Testis (tissue), 3 donors: ENCODE data around the gene FFAR4. TPM values are rescaled to one million over a fixed set of nuclear protein-coding genes. Genes with fewer than 3 reads are reported as not detected.

ENCODE experiments used
- DNase-seq: peaks from one replicate; pipeline ENCODE4 v3.0.0-alpha.2; 2019
- H3K27ac ChIP-seq, 2 donors: fragments of 200-600 bp; sonication (generic); one replicate each; pipeline ENCODE4 v1.5.1; 2019
- H3K27me3 ChIP-seq: fragments of 200-600 bp; sonication (generic); one replicate; pipeline ENCODE4 v1.5.1; 2019
- H3K36me3 ChIP-seq: fragments of 200-600 bp; sonication (generic); one replicate; pipeline ENCODE4 v1.5.1; 2017; ENCODE audit warnings: low read depth; ENCODE audit errors: missing control alignments
- H3K4me1 ChIP-seq: fragments of 200-600 bp; sonication (generic); one replicate; pipeline ENCODE4 v1.5.1; 2019
- H3K4me3 ChIP-seq, 2 donors: fragments of 200-600 bp; sonication (generic); one replicate each; pipeline ENCODE4 v1.5.1; 2017 to 2019
- H3K9me3 ChIP-seq: fragments of 200-600 bp; sonication (generic); one replicate; pipeline ENCODE4 v1.5.1; 2017
- CTCF ChIP-seq, 3 experiments: fragments of 450-650 bp in 2 of 3; fragments of 200-600 bp in 1 of 3; sonication (generic) in 1 of 3; IDR thresholded peaks; one replicate each; pipeline ENCODE4 v1.5.1; 2016 to 2019; ENCODE audit warnings: antibody characterized with exemption in 3 of 3, mild to moderate bottlenecking in 2 of 3, moderate library complexity in 1 of 3
- POLR2A ChIP-seq: fragments of 450-650 bp; IDR thresholded peaks from one replicate; pipeline ENCODE4 v1.6.1; 2017; ENCODE audit warnings: antibody characterized with exemption, mild to moderate bottlenecking, moderate library complexity
- WGBS, 2 donors: methylation state at CpG; one replicate each; pipeline ENCODE4 v1.1.5; 2018; 5-methylcytosine and 5-hydroxymethylcytosine counted together
- intact Hi-C: fragments of 100-400 bp; cut with DNase I; formaldehyde crosslinking; loops from one replicate; pipeline ENCODE4 v1.15.1; 2023; ENCODE audit warnings: low total_unique reads
- polyA plus RNA-seq: library from polyadenylated mRNA; stranded (reverse); fragments of 350-450 nt; fragmentation: Illumina TruSeq; extraction: RNeasy Lipid Tissue Mini Kit (QIAGEN cat#74804); gene quantifications from one replicate; pipeline ENCODE4 v1.2.3, GENCODE V29; 2014; ENCODE audit warnings: low read depth, low replicate concordance; ENCODE audit not compliant: insufficient read depth
- total RNA-seq, 2 donors: library from RNA; depleted of rRNA; stranded (reverse); fragments of >200 nt; gene quantifications; one replicate each; pipeline ENCODE4 v1.2.3, GENCODE V29; 2016

FFAR4 gene
- total and polyA plus RNA-seq, 3 donors from 2014 or later = 0.12 to 1.3 (median 0.55) TPM

- H3K36me3 ChIP-seq = no peaks in the 10 kb centered on the region
- TF ChIP-seq POLR2A = no peak
- no peak for TF ChIP-seq CTCF (IDR thresholded peaks at IDR 0.05)
- H3K4me1 ChIP-seq = no peaks in the 10 kb centered on the region
- H3K27ac ChIP-seq = no peak within 1 kb of the TSS
- no peaks in the 10 kb centered on the region for H3K9me3 ChIP-seq
- H3K27me3 ChIP-seq = no peaks in the 10 kb centered on the region
- no peak for DNase-seq
- H3K4me3 ChIP-seq = peak within 1 kb of the TSS; percentile 45
- intact Hi-C loops = no loop called here
- 2 to 5% methylated on average over 10 to 31 of the region's 63 CpGs for WGBS, 2 donors
Measured at GRCh38 chr10:93601146-93601773, 34.8 kb downstream of the FFAR4 start, which contains the start of gene RBP4. Gene RBP4, minus strand, starts transcription at chr10:93601235. Its CDS starts 207 bp downstream, at chr10:93601028.

- Histone ChIP-seq H3K27me3 (no peaks in the 10 kb centered on the region), H3K27ac (no peak overlapping the region), H3K9me3 (no peaks in the 10 kb centered on the region), H3K4me1 (no peaks in the 10 kb centered on the region), H3K36me3 (no peaks in the 10 kb centered on the region), H3K4me3 (peak overlapping the region in 1 of 2 donors; percentile 45)
- TF ChIP-seq CTCF (IDR thresholded peaks at IDR 0.05) (no peak), POLR2A (no peak)
- DNase-seq = no peak
- 5 to 8% methylated on average over 7 of the region's 7 CpGs for WGBS, 2 donors
- intact Hi-C loops = no loop called here
Measured at GRCh38 chr10:93601774-93602162, 35.3 kb downstream of the FFAR4 start.

- Histone ChIP-seq H3K27ac (no peak overlapping the region), H3K27me3 (no peaks in the 10 kb centered on the region), H3K4me1 (no peaks in the 10 kb centered on the region), H3K4me3 (no peak overlapping the region), H3K36me3 (no peaks in the 10 kb centered on the region), H3K9me3 (no peaks in the 10 kb centered on the region)
- DNase-seq = no peak
- intact Hi-C loops = no loop called here
- WGBS, 2 donors = 90 to 91% methylated on average over 2 of the region's 2 CpGs
- TF ChIP-seq CTCF (IDR thresholded peaks at IDR 0.05) (no peak), POLR2A (no peak)
Measured at GRCh38 chr10:93603023-93603422, 36.6 kb downstream of the FFAR4 start.

GRCh38 chr10:93604146-93604545 is 37.7 kb downstream of the FFAR4 start:
- intact Hi-C loops = no loop called here
- 29 to 42% methylated on average over 2 of the region's 2 CpGs for WGBS, 2 donors
- Histone ChIP-seq H3K27ac (no peak overlapping the region), H3K4me3 (no peak overlapping the region), H3K4me1 (no peaks in the 10 kb centered on the region), H3K9me3 (no peaks in the 10 kb centered on the region), H3K27me3 (no peaks in the 10 kb centered on the region), H3K36me3 (no peaks in the 10 kb centered on the region)
- TF ChIP-seq POLR2A = no peak
- no peak for TF ChIP-seq CTCF (IDR thresholded peaks at IDR 0.05)
- no peak for DNase-seq

GRCh38 chr10:93608421-93608820 is 42.0 kb downstream of the FFAR4 start:
- no peak for DNase-seq
- intact Hi-C loops = no loop called here
- Histone ChIP-seq H3K27ac (no peak overlapping the region), H3K9me3 (no peaks in the 10 kb centered on the region), H3K36me3 (no peaks in the 10 kb centered on the region), H3K4me1 (no peaks in the 10 kb centered on the region), H3K27me3 (no peaks in the 10 kb centered on the region), H3K4me3 (no peak overlapping the region)
- WGBS, 2 donors = 77 to 81% methylated on average over 3 of the region's 3 CpGs
- TF ChIP-seq CTCF (IDR thresholded peaks at IDR 0.05) (no peak), POLR2A (no peak)
